ENCODE results near the gene GALP.
"Not testable (repeated sequence)": the region's sequence is repeated elsewhere in the genome, so short reads cannot be mapped to it uniquely, and the experiment has no call there.

Gene GALP

GRCh38 chr19:56148955-56149655 lies 26.7 kb upstream of the GALP start:
- not testable (repeated sequence) for DNase-seq

- no peak for DNase-seq
Measured at GRCh38 chr19:56149656-56150038, 26.2 kb upstream of the GALP start.

- no peak for DNase-seq
Measured at GRCh38 chr19:56150358-56150757, 25.4 kb upstream of the GALP start.

- no peak for DNase-seq
Measured at GRCh38 chr19:56152644-56153043, 23.2 kb upstream of the GALP start.

- no peak for DNase-seq
Measured at GRCh38 chr19:56153507-56153906, 22.3 kb upstream of the GALP start.

GRCh38 chr19:56155124-56155687 lies 20.6 kb upstream of the GALP start:
- no peak for DNase-seq

- no peak for DNase-seq
Measured at GRCh38 chr19:56156768-56157167, 19.0 kb upstream of the GALP start.

GRCh38 chr19:56158170-56158757 lies 17.5 kb upstream of the GALP start:
- DNase-seq = no peak

- DNase-seq = no peak
Measured at GRCh38 chr19:56159009-56159559, 16.7 kb upstream of the GALP start.

- no peak for DNase-seq
Measured at GRCh38 chr19:56159622-56160271, 16.1 kb upstream of the GALP start.

GRCh38 chr19:56161534-56161933 lies 14.3 kb upstream of the GALP start:
- DNase-seq = no peak

GRCh38 chr19:56162258-56162657 lies 13.6 kb upstream of the GALP start:
- no peak for DNase-seq

GRCh38 chr19:56163097-56163496 lies 12.7 kb upstream of the GALP start:
- no peak for DNase-seq

- DNase-seq = no peak
Measured at GRCh38 chr19:56167064-56167578, 8.7 kb upstream of the GALP start.

GRCh38 chr19:56170261-56170660 lies 5.5 kb upstream of the GALP start:
- DNase-seq = no peak

GRCh38 chr19:56174086-56174485 lies 1.7 kb upstream of the GALP start:
- DNase-seq = no peak

GRCh38 chr19:56174550-56174949 lies 1.3 kb upstream of the GALP start:
- no peak for DNase-seq

GRCh38 chr19:56176310-56176709 lies 502 bp downstream of the GALP start:
- not testable (repeated sequence) for DNase-seq

GRCh38 chr19:56176881-56177280 lies 1.1 kb downstream of the GALP start:
- no peak for DNase-seq

GRCh38 chr19:56177564-56178243 lies 1.9 kb downstream of the GALP start:
- DNase-seq = no peak

- DNase-seq = no peak
Measured at GRCh38 chr19:56189785-56190184, 14.0 kb downstream of the GALP start.

GRCh38 chr19:56191115-56191514 lies 15.3 kb downstream of the GALP start:
- no peak for DNase-seq

- no peak for DNase-seq
Measured at GRCh38 chr19:56191711-56192110, 15.9 kb downstream of the GALP start.
